Mucosa of descending colon (tissue), 3 donors: Measurements from ENCODE around the gene GNG10. TPM values are rescaled to one million over a fixed set of nuclear protein-coding genes. Genes with fewer than 3 reads are reported as not detected.

Experiments
- ATAC-seq: fragments of 200-7000 bp; cut with Tn5 transposase; one replicate; pipeline ENCODE4 v1.9.1; 2020; ENCODE audit warnings: mild to moderate bottlenecking, moderate library complexity
- DNase-seq, 3 donors: peaks; one replicate each; pipeline ENCODE4 v3.0.0-alpha.2; 2020
- H3K36me3 ChIP-seq: fragments of 200-600 bp; one replicate; pipeline ENCODE4 v1.8.0; 2021; ENCODE audit warnings: low read depth, mild to moderate bottlenecking
- H3K4me1 ChIP-seq: fragments of 200-600 bp; one replicate; pipeline ENCODE4 v1.8.0; 2021; ENCODE audit warnings: low read depth, mild to moderate bottlenecking
- H3K4me3 ChIP-seq: fragments of 200-600 bp; one replicate; pipeline ENCODE4 v1.8.0; 2021; ENCODE audit warnings: mild to moderate bottlenecking
- H3K9me3 ChIP-seq: fragments of 200-600 bp; one replicate; pipeline ENCODE4 v1.8.0; 2021; ENCODE audit warnings: mild to moderate bottlenecking
- CTCF ChIP-seq: fragments of 200-600 bp; IDR thresholded peaks from one replicate; pipeline ENCODE4 v1.8.0; 2022; ENCODE audit warnings: antibody characterized with exemption, mild to moderate bottlenecking
- intact Hi-C, 2 donors: fragments of 100-400 bp; cut with DNase I in 1 of 2; cut with micrococcal nuclease in 1 of 2; formaldehyde crosslinking; loops; one replicate each; pipeline versions ENCODE4 v1.11.0 to v1.11.1; 2022; cut with DNase I, micrococcal nuclease
- total RNA-seq, 3 donors: library from RNA; stranded (reverse); fragmentation: NEBNext Ultra II Directional in 2 of 3; extraction: Animal tissue kit (Norgen Biotek cat#: 25700) in 2 of 3; gene quantifications; one replicate each; pipeline versions ENCODE4 v1.2.1 to v1.2.4, GENCODE V29; 2021 to 2023
- donor health status: DM: no; HTN: no; CAD: no; lungs with moderate emphysema.
- donor health status: DM: no; HTN: no; CAD: no.
- donor health status: DM: no; HTN: yes; CAD: no.

Gene GNG10
- total RNA-seq, 3 donors from 2014 or later = 16.7 to 33.1 (median 24.6) TPM

GRCh38 chr9:111644195-111644772 lies 17.1 kb upstream of the GNG10 start:
- H3K4me3 ChIP-seq = no peak overlapping the region
- no peak for DNase-seq
- H3K36me3 ChIP-seq = no peaks in the 10 kb centered on the region
- no peak for TF ChIP-seq CTCF
- intact Hi-C loops = no loop called here
- ATAC-seq = no peak
- H3K4me1 ChIP-seq = no peaks in the 10 kb centered on the region
- no peaks in the 10 kb centered on the region for H3K9me3 ChIP-seq

- H3K9me3 ChIP-seq = no peaks in the 10 kb centered on the region
- H3K4me3 ChIP-seq = no peak overlapping the region
- no peak for DNase-seq
- TF ChIP-seq CTCF = no peak
- H3K4me1 ChIP-seq = no peaks in the 10 kb centered on the region
- ATAC-seq = peak; percentile 49
- intact Hi-C loops = no loop called here
- no peaks in the 10 kb centered on the region for H3K36me3 ChIP-seq
Measured at GRCh38 chr9:111645806-111646205, 15.6 kb upstream of the GNG10 start.

- peak; percentile 52 for ATAC-seq
- Histone ChIP-seq H3K4me3 (no peak overlapping the region), H3K4me1 (no peaks in the 10 kb centered on the region), H3K36me3 (no peaks in the 10 kb centered on the region), H3K9me3 (no peaks in the 10 kb centered on the region)
- DNase-seq = no peak
- intact Hi-C loops = no loop called here
- TF ChIP-seq CTCF = no peak
Measured at GRCh38 chr9:111646417-111646816, 15.0 kb upstream of the GNG10 start.

GRCh38 chr9:111648066-111648465 lies 13.3 kb upstream of the GNG10 start:
- DNase-seq (no peak), ATAC-seq (no peak)
- no peak for TF ChIP-seq CTCF
- H3K9me3 ChIP-seq = no peaks in the 10 kb centered on the region
- intact Hi-C loops = no loop called here
- H3K36me3 ChIP-seq = no peaks in the 10 kb centered on the region
- H3K4me1 ChIP-seq = no peaks in the 10 kb centered on the region
- no peak overlapping the region for H3K4me3 ChIP-seq

GRCh38 chr9:111649016-111649415 lies 12.4 kb upstream of the GNG10 start:
- ATAC-seq (no peak), DNase-seq (no peak)
- no peaks in the 10 kb centered on the region for H3K4me1 ChIP-seq
- no peaks in the 10 kb centered on the region for H3K36me3 ChIP-seq
- intact Hi-C loops = no loop called here
- TF ChIP-seq CTCF = no peak
- H3K9me3 ChIP-seq = no peaks in the 10 kb centered on the region
- H3K4me3 ChIP-seq = no peak overlapping the region

GRCh38 chr9:111657051-111657450 lies 4.4 kb upstream of the GNG10 start:
- Histone ChIP-seq H3K9me3 (no peaks in the 10 kb centered on the region), H3K4me3 (no peak overlapping the region), H3K36me3 (no peaks in the 10 kb centered on the region), H3K4me1 (no peaks in the 10 kb centered on the region)
- ATAC-seq (peak; percentile 74), DNase-seq (peak in 1 of 3 donors; percentile 49)
- intact Hi-C loops = no loop called here
- TF ChIP-seq CTCF = no peak
